OCI-M1 (cell line): ENCODE data around the gene KCND2.

Experiments
- DNase-seq: peaks from one replicate; lab custom pipeline; 2025; lab: John Stamatoyannopoulos, UW

The KCND2 gene

GRCh38 chr7:120412139-120413050, 139.4 kb downstream of the KCND2 start:
- no peak for DNase-seq

- no peak for DNase-seq
Measured at GRCh38 chr7:120413164-120413563, 140.2 kb downstream of the KCND2 start.

- no peak for DNase-seq
Measured at GRCh38 chr7:120417244-120417979, 144.4 kb downstream of the KCND2 start.

- peak; percentile 1 for DNase-seq
Measured at GRCh38 chr7:120421151-120421651, 148.2 kb downstream of the KCND2 start.

GRCh38 chr7:120431016-120431415, 158.0 kb downstream of the KCND2 start:
- DNase-seq: no peak

GRCh38 chr7:120436487-120437060, 163.6 kb downstream of the KCND2 start:
- no peak for DNase-seq

GRCh38 chr7:120441850-120442249, 168.9 kb downstream of the KCND2 start:
- no peak for DNase-seq

- no peak for DNase-seq
Measured at GRCh38 chr7:120442838-120443237, 169.9 kb downstream of the KCND2 start.

- no peak for DNase-seq
Measured at GRCh38 chr7:120444650-120445049, 171.7 kb downstream of the KCND2 start.

GRCh38 chr7:120445276-120445675, 172.3 kb downstream of the KCND2 start:
- DNase-seq: no peak

GRCh38 chr7:120452665-120453064, 179.7 kb downstream of the KCND2 start:
- no peak for DNase-seq

- no peak for DNase-seq
Measured at GRCh38 chr7:120456699-120457098, 183.7 kb downstream of the KCND2 start.

GRCh38 chr7:120460949-120461348, 188.0 kb downstream of the KCND2 start:
- no peak for DNase-seq

GRCh38 chr7:120462991-120463390, 190.0 kb downstream of the KCND2 start:
- DNase-seq: no peak

GRCh38 chr7:120464104-120464503, 191.1 kb downstream of the KCND2 start:
- no peak for DNase-seq

- DNase-seq: no peak
Measured at GRCh38 chr7:120467676-120468075, 194.7 kb downstream of the KCND2 start.

- no peak for DNase-seq
Measured at GRCh38 chr7:120468611-120469010, 195.6 kb downstream of the KCND2 start.

GRCh38 chr7:120472892-120473291, 199.9 kb downstream of the KCND2 start:
- no peak for DNase-seq

GRCh38 chr7:120473352-120473751, 200.4 kb downstream of the KCND2 start:
- DNase-seq: no peak

GRCh38 chr7:120475994-120476393, 203.0 kb downstream of the KCND2 start:
- no peak for DNase-seq

GRCh38 chr7:120480472-120480871, 207.5 kb downstream of the KCND2 start:
- no peak for DNase-seq

GRCh38 chr7:120480930-120481329, 208.0 kb downstream of the KCND2 start:
- no peak for DNase-seq

GRCh38 chr7:120486164-120486563, 213.2 kb downstream of the KCND2 start:
- DNase-seq: no peak
